ENCODE measurements around the gene GALNT18. TPM values are rescaled to one million over a fixed set of nuclear protein-coding genes. Genes with fewer than 3 reads are reported as not detected.
A peak's percentile ranks its signal among the peaks of the same experiment; 100 is the strongest.

Gene GALNT18
- total RNA-seq, 1 donor from 2014 or later = 9.4 TPM

- ATAC-seq = no peak
Observed at GRCh38 chr11:11230087-11230486, 391.7 kb downstream of the GALNT18 start.

GRCh38 chr11:11229647-11230046, 392.2 kb downstream of the GALNT18 start:
- peak; percentile 49 for ATAC-seq

- ATAC-seq = no peak
Observed at GRCh38 chr11:11227296-11228085, 394.3 kb downstream of the GALNT18 start.

Other genes with a start within 250 kb of the GALNT18 start
- gene USP47, start 220.0 kb upstream of the GALNT18 start, total RNA-seq = 26.2 TPM

All from esophagus mucosa (tissue), 1 donor.